ENCODE measurements around the gene ZNF808. TPM values are rescaled to one million over a fixed set of nuclear protein-coding genes. Genes with fewer than 3 reads are reported as not detected.

Gene ZNF808
- total RNA-seq, 1 experiment from 2014 or later = 35.7 TPM

GRCh38 chr19:52524086-52524485, 3.4 kb upstream of the ZNF808 start:
- H3K27ac Mint-ChIP-seq = no peak overlapping the region
- Histone ChIP-seq H2AK5ac (ENCODE audit: insufficient read length, low read length) (no peak overlapping the region), H4K91ac (ENCODE audit: insufficient read length, low read depth, low read length) (no peak overlapping the region), H3K9me3 (ENCODE audit: control insufficient read depth, low read depth, low read length) (no peaks in the 10 kb centered on the region), H2AFZ (ENCODE audit: low read length) (no peak overlapping the region), H3K4me2 (ENCODE audit: insufficient read depth, insufficient read length, low read length) (no peak overlapping the region), H2BK5ac (ENCODE audit: insufficient read length, low read length) (no peak overlapping the region), H3K27ac (ENCODE audit: insufficient read length, low read depth, low read length) (no peak overlapping the region), H4K20me1 (ENCODE audit: control insufficient read depth, insufficient read depth, insufficient read length) (no peaks in the 10 kb centered on the region), H3T11ph (ENCODE audit: low read length) (no peak overlapping the region), H3K79me1 (ENCODE audit: insufficient read depth, low read depth, low read length, poor library complexity, severe bottlenecking) (peaks cover 5% of the 10 kb centered on the region), H3K56ac (ENCODE audit: insufficient read length, low read depth, low read length) (no peak overlapping the region), H3K9ac (ENCODE audit: extremely low read depth, insufficient read length, low read length) (no peak overlapping the region), H3K23ac (ENCODE audit: insufficient read length, low read depth, low read length) (no peak overlapping the region), H3K23me2 (ENCODE audit: insufficient read length, low read depth, low read length, poor library complexity, severe bottlenecking) (peaks cover 3% of the 10 kb centered on the region), H3K14ac (ENCODE audit: insufficient read depth, low read length) (no peak overlapping the region), H3K18ac (ENCODE audit: insufficient read length, low read depth, low read length) (no peak overlapping the region), H4K5ac (ENCODE audit: insufficient read length, low read depth, low read length) (no peak overlapping the region), H4K8ac (replicated peaks; ENCODE audit: insufficient read length, low read depth, low read length) (no peak overlapping the region), H2BK12ac (ENCODE audit: insufficient read length, low read depth, low read length) (no peak overlapping the region), H3K4me1 (ENCODE audit: insufficient read depth, low read length) (peaks cover 6% of the 10 kb centered on the region; the same call in 1 of the 2 replicates), H3K4ac (ENCODE audit: low read depth, low read length) (no peak overlapping the region), H2BK120ac (ENCODE audit: low read depth, low read length, poor library complexity, severe bottlenecking) (no peak overlapping the region), H3K79me2 (ENCODE audit: insufficient read depth, low read length) (no peaks in the 10 kb centered on the region), H2BK15ac (ENCODE audit: low read depth, low read length) (no peak overlapping the region), H3K27me3 (ENCODE audit: insufficient read depth, low read length) (no peaks in the 10 kb centered on the region), H2BK20ac (ENCODE audit: low read depth, low read length, poor library complexity, severe bottlenecking) (no peak overlapping the region)
- H3K27me3 Mint-ChIP-seq (ENCODE audit: low read depth) = no peaks in the 10 kb centered on the region; the same call in 1 of the 2 replicates
- peaks cover 42 to 46% of the 10 kb centered on the region in 2 experiments for H3K4me1 Mint-ChIP-seq
- no peaks in the 10 kb centered on the region; a peak in 1 of 5 replicates for H3K9me3 Mint-ChIP-seq
- no peak overlapping the region for H3K4me3 Mint-ChIP-seq
- WGBS (ENCODE audit: extremely low coverage, insufficient read length, low lambda C conversion rate) = no CpG with 5 or more reads among the region's 20 CpGs
- DNase-seq = no peak
- H3K36me3 Mint-ChIP-seq (ENCODE audit: insufficient read depth in 1 of 3, low read depth in 3 of 3) = no peaks in the 10 kb centered on the region
- TF ChIP-seq CTCF (conservative IDR thresholded peaks at IDR 0.05) = no peak
